OCI-LY7 (cell line): ENCODE data around the gene SLIT3. TPM values are rescaled to one million over a fixed set of nuclear protein-coding genes. Genes with fewer than 3 reads are reported as not detected.

Source experiments
- BruUV-seq: library from RNA; stranded (reverse); fragments of 400-500 nt; replicated peaks from 2 replicates; lab custom pipeline; 2021; lab: Mats Ljungman, UMichigan
- CTCF ChIA-PET: fragments of 300-600 bp; sonication (Branson Sonifier 250); formaldehyde crosslinking; loops from one replicate; lab custom pipeline; 2022; ENCODE audit warnings: antibody characterized with exemption; ENCODE audit not compliant: unreplicated experiment; lab: Charles Lee
- POLR2A ChIA-PET: fragments of 300-600 bp; sonication (Branson Sonifier 250); formaldehyde crosslinking; loops from one replicate; lab custom pipeline; 2022; ENCODE audit warnings: antibody characterized with exemption; lab: Charles Lee
- DNase-seq: peaks from one replicate; pipeline ENCODE4 v3.0.0-alpha.2; 2015; ENCODE audit warnings: low spot score
- H2AFZ ChIP-seq: fragments of 200-600 bp; sonication (generic), shearing (Covaris generic); 2 replicates; pipeline ENCODE4 v1.6.1; 2014; ENCODE audit warnings: mild to moderate bottlenecking, antibody characterized with exemption, low read length, moderate library complexity
- H3K27ac ChIP-seq: fragments of 200-600 bp; sonication (generic); 2 replicates; pipeline ENCODE4 v1.5.1; 2014; ENCODE audit warnings: mixed run types, low read depth, mild to moderate bottlenecking, moderate library complexity, low read length, inconsistent platforms; ENCODE audit not compliant: poor library complexity, severe bottlenecking
- H3K36me3 ChIP-seq: fragments of 200-600 bp; sonication (generic); 2 replicates; pipeline ENCODE4 v1.6.1; 2014; ENCODE audit warnings: mild to moderate bottlenecking, antibody characterized with exemption, low read length, moderate library complexity, mixed read lengths; ENCODE audit not compliant: insufficient read depth
- H3K4me1 ChIP-seq: fragments of 200-600 bp; sonication (generic); 2 replicates; pipeline ENCODE4 v1.5.1; 2014; ENCODE audit warnings: mild to moderate bottlenecking, low read length; ENCODE audit not compliant: insufficient read depth, poor library complexity, severe bottlenecking
- H3K4me2 ChIP-seq: fragments of 200-600 bp; sonication (generic); 2 replicates; pipeline ENCODE4 v1.6.1; 2014; ENCODE audit warnings: mild to moderate bottlenecking, low read length
- H3K4me3 ChIP-seq: fragments of 200-600 bp; sonication (generic); 2 replicates; pipeline ENCODE4 v1.5.1; 2014; ENCODE audit warnings: mild to moderate bottlenecking, low read depth, low read length; ENCODE audit not compliant: poor library complexity, severe bottlenecking
- H3K79me2 ChIP-seq: fragments of 200-600 bp; sonication (generic); 2 replicates; pipeline ENCODE4 v1.6.1; 2016; ENCODE audit warnings: low read depth, mild to moderate bottlenecking, low read length, moderate library complexity, mixed read lengths; ENCODE audit not compliant: insufficient read depth
- H3K9me2 ChIP-seq: fragments of 200-600 bp; sonication (generic); 2 replicates; pipeline ENCODE4 v1.6.1; 2016; ENCODE audit warnings: mild to moderate bottlenecking, low read length, mixed read lengths; ENCODE audit not compliant: insufficient read depth
- H3K9me3 ChIP-seq: fragments of 200-600 bp; sonication (generic); 2 replicates; pipeline ENCODE4 v1.6.1; 2014; ENCODE audit warnings: mild to moderate bottlenecking, mixed run types, low read length, mixed read lengths
- H4K20me1 ChIP-seq: fragments of 200-600 bp; sonication (generic); 2 replicates; pipeline ENCODE4 v1.6.1; 2014; ENCODE audit warnings: mild to moderate bottlenecking, antibody characterized with exemption, low read length, moderate library complexity, mixed read lengths; ENCODE audit not compliant: insufficient read depth
- EZH2phosphoT487 ChIP-seq: fragments of 200-600 bp; sonication (generic); IDR thresholded peaks from 2 replicates; pipeline ENCODE4 v1.6.1; 2018; ENCODE audit warnings: low read depth, borderline replicate concordance, mild to moderate bottlenecking, mixed run types, antibody characterized with exemption, low read length, moderate library complexity, mixed read lengths
- intact Hi-C: fragments of 100-400 bp; cut with micrococcal nuclease; formaldehyde crosslinking; loops from one replicate; pipeline ENCODE4 v1.10.0; 2022; ENCODE audit not compliant: unreplicated experiment
- total RNA-seq, 2 experiments: library from RNA; depleted of rRNA in 1 of 2; stranded (reverse); fragments of >200 nt in 1 of 2; shearing (Covaris generic) in 1 of 2; gene quantifications; 2 replicates each; pipeline ENCODE4 v1.2.3, GENCODE V29; 2014 to 2022
- TF ChIP-seq, protein P1 (sequence below): fragments of 200-600 bp; sonication (generic); conservative IDR thresholded peaks from 2 replicates; pipeline ENCODE4 v1.5.1; 2014; ENCODE audit warnings: mild to moderate bottlenecking, antibody characterized with exemption, low read length, moderate library complexity, mixed read lengths

Gene SLIT3
- total RNA-seq, 2 experiments from 2014 or later: not detected

DNA sequence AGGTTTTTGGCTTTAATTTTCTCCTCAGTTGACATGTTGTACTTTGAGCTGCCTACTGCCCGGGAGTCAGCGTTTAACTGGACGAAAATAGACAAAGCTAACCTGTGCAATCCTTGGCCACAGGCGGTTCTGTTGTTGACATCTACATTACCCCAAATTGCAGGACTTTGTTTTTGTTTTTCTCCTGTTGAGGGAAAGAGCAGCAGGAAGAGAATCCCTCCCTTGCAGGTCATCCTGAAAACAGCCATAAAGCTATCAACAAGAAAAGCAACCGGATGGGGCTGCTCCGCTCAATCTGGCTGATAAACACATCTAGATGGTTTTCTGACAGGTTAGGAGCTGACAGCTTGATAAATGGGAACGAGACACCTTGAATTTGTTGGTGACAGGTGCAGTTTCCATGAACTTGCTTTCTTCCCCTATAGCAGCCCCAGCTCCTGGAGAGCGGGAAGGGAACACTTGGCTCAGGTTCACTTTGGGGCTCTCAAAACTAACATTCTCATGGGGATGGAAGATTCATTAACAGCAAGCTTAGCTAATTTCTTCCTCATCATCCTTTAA lies 331.5 kb downstream of the SLIT3 start:
- Histone ChIP-seq H3K27ac (no peak overlapping the region), H3K4me3 (no peak overlapping the region), H2AFZ (no peak overlapping the region), H3K36me3 (no peaks in the 10 kb centered on the region), H3K9me2 (no peaks in the 10 kb centered on the region), H3K4me2 (no peak overlapping the region), H3K9me3 (no peaks in the 10 kb centered on the region), H3K79me2 (no peaks in the 10 kb centered on the region), H3K4me1 (no peaks in the 10 kb centered on the region), H4K20me1 (no peaks in the 10 kb centered on the region)
- CTCF ChIA-PET: no interaction called here
- DNase-seq: no peak
- intact Hi-C loops: no loop called here
- POLR2A ChIA-PET: no interaction called here
- TF ChIP-seq EZH2phosphoT487: no peak
- TF ChIP-seq, protein P1, sequence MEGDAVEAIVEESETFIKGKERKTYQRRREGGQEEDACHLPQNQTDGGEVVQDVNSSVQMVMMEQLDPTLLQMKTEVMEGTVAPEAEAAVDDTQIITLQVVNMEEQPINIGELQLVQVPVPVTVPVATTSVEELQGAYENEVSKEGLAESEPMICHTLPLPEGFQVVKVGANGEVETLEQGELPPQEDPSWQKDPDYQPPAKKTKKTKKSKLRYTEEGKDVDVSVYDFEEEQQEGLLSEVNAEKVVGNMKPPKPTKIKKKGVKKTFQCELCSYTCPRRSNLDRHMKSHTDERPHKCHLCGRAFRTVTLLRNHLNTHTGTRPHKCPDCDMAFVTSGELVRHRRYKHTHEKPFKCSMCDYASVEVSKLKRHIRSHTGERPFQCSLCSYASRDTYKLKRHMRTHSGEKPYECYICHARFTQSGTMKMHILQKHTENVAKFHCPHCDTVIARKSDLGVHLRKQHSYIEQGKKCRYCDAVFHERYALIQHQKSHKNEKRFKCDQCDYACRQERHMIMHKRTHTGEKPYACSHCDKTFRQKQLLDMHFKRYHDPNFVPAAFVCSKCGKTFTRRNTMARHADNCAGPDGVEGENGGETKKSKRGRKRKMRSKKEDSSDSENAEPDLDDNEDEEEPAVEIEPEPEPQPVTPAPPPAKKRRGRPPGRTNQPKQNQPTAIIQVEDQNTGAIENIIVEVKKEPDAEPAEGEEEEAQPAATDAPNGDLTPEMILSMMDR: no peak
- BruUV-seq: no TSS peak

DNA sequence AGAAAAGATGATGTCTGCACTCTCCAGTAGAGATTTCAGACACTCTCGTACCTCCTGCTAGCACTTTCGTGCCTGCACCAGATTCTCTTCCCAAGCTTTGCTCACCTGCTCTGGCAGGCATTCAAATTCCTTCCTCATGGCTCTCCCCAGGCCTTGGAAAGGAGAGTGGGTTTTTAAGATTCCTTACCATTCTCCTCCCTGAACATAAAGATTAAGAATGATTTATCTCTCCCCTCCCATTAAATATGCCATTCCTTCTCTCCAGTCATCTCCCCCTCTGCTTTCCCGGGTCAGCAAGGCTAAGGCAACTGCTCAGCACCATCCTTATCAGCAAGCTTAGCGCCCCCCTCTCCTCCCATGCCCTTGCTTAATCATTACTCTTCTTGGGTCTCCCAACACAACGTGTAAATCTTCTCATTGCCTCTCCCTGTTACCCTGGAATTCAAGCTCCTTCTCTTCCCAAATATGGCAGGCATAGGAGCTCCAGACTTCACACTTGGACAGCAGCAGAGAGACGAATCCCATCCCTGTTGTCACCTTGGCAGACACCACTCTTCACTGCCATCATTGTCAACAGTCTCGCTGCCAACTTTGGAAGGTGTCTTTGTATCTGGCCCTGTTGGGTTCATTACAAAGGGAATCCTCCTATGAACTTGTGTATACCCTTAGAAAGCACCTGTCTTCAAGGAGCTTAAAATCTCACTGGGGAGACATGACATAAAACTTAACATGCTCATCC lies 332.9 kb downstream of the SLIT3 start:
- H3K9me3 ChIP-seq: no peaks in the 10 kb centered on the region
- ChIA-PET POLR2A (interaction anchor here (0.9 kb wide), 1 partner anchor 16 kb away, joined by 3 read pairs; no protein-coding TSS in a partner anchor), CTCF (interaction anchor here (0.6 kb wide), 1 partner anchor 836 kb away, joined by 3 read pairs; no protein-coding TSS in a partner anchor)
- no peaks in the 10 kb centered on the region for H3K9me2 ChIP-seq
- intact Hi-C loops: no loop called here
- no peak overlapping the region for H3K27ac ChIP-seq
- no peaks in the 10 kb centered on the region for H3K4me1 ChIP-seq
- no peaks in the 10 kb centered on the region for H3K79me2 ChIP-seq
- no peak for DNase-seq
- no peak overlapping the region for H2AFZ ChIP-seq
- H3K36me3 ChIP-seq: no peaks in the 10 kb centered on the region
- no peak for TF ChIP-seq EZH2phosphoT487
- TF ChIP-seq, protein P1: no peak
- H4K20me1 ChIP-seq: no peaks in the 10 kb centered on the region
- BruUV-seq: no TSS peak
- no peak overlapping the region for H3K4me2 ChIP-seq
- H3K4me3 ChIP-seq: no peak overlapping the region

DNA sequence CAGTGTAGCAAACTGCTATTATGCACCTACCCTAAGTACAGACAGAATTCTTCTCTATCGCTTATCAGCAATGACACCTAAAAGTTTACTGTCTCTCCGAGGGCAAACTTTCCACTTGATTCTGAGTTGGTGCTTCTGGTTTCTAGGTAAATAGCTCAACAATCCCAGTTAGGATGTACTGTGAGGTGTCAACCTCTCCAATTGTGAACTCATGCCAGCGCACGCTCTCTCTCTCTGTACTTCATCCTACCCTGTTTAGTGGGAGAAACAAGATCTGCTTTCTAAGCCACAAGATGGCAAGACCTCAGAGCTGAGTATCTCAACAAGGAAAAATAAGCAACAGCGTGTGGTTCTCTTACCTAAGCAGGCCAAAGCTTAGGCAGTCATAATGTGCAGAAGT lies 335.3 kb downstream of the SLIT3 start:
- TF ChIP-seq EZH2phosphoT487: no peak
- Histone ChIP-seq H4K20me1 (no peaks in the 10 kb centered on the region), H3K79me2 (no peaks in the 10 kb centered on the region), H3K4me3 (no peak overlapping the region), H2AFZ (no peak overlapping the region), H3K4me1 (no peaks in the 10 kb centered on the region), H3K9me2 (no peaks in the 10 kb centered on the region), H3K27ac (no peak overlapping the region), H3K9me3 (no peaks in the 10 kb centered on the region), H3K36me3 (no peaks in the 10 kb centered on the region), H3K4me2 (no peak overlapping the region)
- ChIA-PET POLR2A (no interaction called here), CTCF (no interaction called here)
- no peak for DNase-seq
- intact Hi-C loops: no loop called here
- BruUV-seq: no TSS peak
